K562 (cell line): ENCODE data around the gene FOXL3. TPM values are rescaled to one million over a fixed set of nuclear protein-coding genes. Genes with fewer than 3 reads are reported as not detected.

Source experiments
- ATAC-seq: fragments of 200-7000 bp; cut with Tn5 transposase; 3 replicates; pipeline ENCODE4 v1.9.1; 2020; ENCODE audit warnings: moderate library complexity
- BruUV-seq: library from RNA; stranded (reverse); fragments of 400-500 nt; replicated peaks from 2 replicates; lab custom pipeline; 2021; lab: Mats Ljungman, UMichigan
- CTCF ChIA-PET: fragments of 300-600 bp; formaldehyde crosslinking; extraction: SDS; loops from one replicate; lab custom pipeline; 2021; ENCODE audit warnings: low intra/inter-chr PET ratio; lab: Yijun Ruan, JAX
- POLR2A ChIA-PET: fragments of 300-600, 350-650 bp; sonication (Branson Sonifier 250); formaldehyde crosslinking; extraction: SDS; loops from one replicate; lab custom pipeline; 2021; ENCODE audit warnings: antibody characterized with exemption, inconsistent platforms; lab: Yijun Ruan, JAX
- DNase-seq, 4 experiments: peaks; one replicate each; pipeline versions ENCODE4 v3.0.0 to v3.0.0-alpha.2; 2011 to 2018; ENCODE audit warnings: low spot score in 3 of 4, mixed read lengths in 3 of 4; ENCODE audit errors: extremely low read depth in 1 of 4
- FAIRE-seq: peaks from 2 replicates; lab custom pipeline; 2011; peaks lifted over from hg19 to GRCh38; lab: Jason Lieb, UNC
- H2AFZ ChIP-seq: 2 replicates; pipeline ENCODE4 v1.6.0; 2011; ENCODE audit warnings: low read depth, low read length, control low read depth, inconsistent platforms
- H3K27ac ChIP-seq: fragments of 200-600 bp; 3 replicates; pipeline ENCODE4 v1.8.0; 2011; ENCODE audit warnings: low read depth, mild to moderate bottlenecking, control low read depth, inconsistent platforms, low read length, moderate library complexity, mixed read lengths; ENCODE audit errors: extremely low read depth
- H3K27me3 ChIP-seq, 2 experiments: fragments of 300-600 bp in 1 of 2; 2 replicates in 1 of 2; 3 replicates in 1 of 2; pipeline versions ENCODE4 v1.6.0 to v1.8.0; 2011; ENCODE audit warnings: inconsistent platforms in 2 of 2, low read length in 2 of 2, mild to moderate bottlenecking in 1 of 2, mixed read lengths in 1 of 2, moderate library complexity in 1 of 2; ENCODE audit not compliant: control insufficient read depth in 2 of 2, insufficient read depth in 2 of 2
- H3K36me3 ChIP-seq: fragments of 300-600 bp; 3 replicates; pipeline ENCODE4 v1.8.0; 2011; ENCODE audit warnings: mild to moderate bottlenecking, low read length, inconsistent platforms; ENCODE audit not compliant: control insufficient read depth, insufficient read depth
- H3K4me1 ChIP-seq, 2 experiments: fragments of 200-600 bp in 1 of 2; replicated peaks in 1 of 2; 2 replicates in 1 of 2; 3 replicates in 1 of 2; pipeline versions ENCODE4 v1.5.1 to v1.8.0; 2011; ENCODE audit warnings: inconsistent platforms in 2 of 2, low read length in 2 of 2, mild to moderate bottlenecking in 1 of 2, mixed read lengths in 1 of 2, moderate library complexity in 1 of 2; ENCODE audit not compliant: control insufficient read depth in 2 of 2, insufficient read depth in 2 of 2
- H3K4me2 ChIP-seq: 2 replicates; pipeline ENCODE4 v1.6.1; 2011; ENCODE audit warnings: low read length, control low read depth, inconsistent platforms, mixed read lengths; ENCODE audit not compliant: insufficient read depth
- H3K4me3 ChIP-seq: fragments of 200-600 bp; sonication (generic), shearing (Covaris generic); 2 replicates; pipeline ENCODE4 v1.5.1; 2016; ENCODE audit warnings: control low read depth, inconsistent platforms
- H3K79me2 ChIP-seq: fragments of 200-600 bp; 3 replicates; pipeline ENCODE4 v1.8.0; 2011; ENCODE audit warnings: low read length, inconsistent platforms; ENCODE audit not compliant: control insufficient read depth, insufficient read depth
- H3K9ac ChIP-seq, 2 experiments: 2 replicates each; pipeline versions ENCODE4 v1.6.0 to v1.6.1; 2011; ENCODE audit warnings: low read depth in 2 of 2, low read length in 2 of 2, control low read depth in 1 of 2, inconsistent platforms in 1 of 2, mild to moderate bottlenecking in 1 of 2, mixed read lengths in 1 of 2; ENCODE audit not compliant: insufficient read depth in 1 of 2
- H3K9me1 ChIP-seq: one replicate; pipeline ENCODE4 v1.6.0; 2011; ENCODE audit warnings: inconsistent platforms, mild to moderate bottlenecking, low read length, moderate library complexity; ENCODE audit not compliant: control insufficient read depth, insufficient read depth
- H3K9me3 ChIP-seq: replicated peaks from 2 replicates; pipeline ENCODE4 v1.5.1; 2011; ENCODE audit warnings: low read depth, low read length, inconsistent platforms; ENCODE audit not compliant: control insufficient read depth, insufficient read depth
- H4K20me1 ChIP-seq: replicated peaks from 2 replicates; pipeline ENCODE4 v1.6.1; 2011; ENCODE audit warnings: low read length, inconsistent platforms, mixed read lengths; ENCODE audit not compliant: control insufficient read depth, insufficient read depth
- CXXC5 ChIP-seq: fragments of 250-450 bp; sonication (Bioruptor Pico); IDR thresholded peaks from 2 replicates; pipeline ENCODE4 v1.8.0; 2022; ENCODE audit warnings: inconsistent platforms, mild to moderate bottlenecking, moderate library complexity
- DLX4 ChIP-seq: fragments of 250-450 bp; sonication (Bioruptor Pico); IDR thresholded peaks from 2 replicates; pipeline ENCODE4 v1.6.1; 2021; ENCODE audit warnings: mild to moderate bottlenecking
- HDGF ChIP-seq: fragments of 450-650 bp; IDR thresholded peaks from 2 replicates; pipeline ENCODE4 v1.6.1; 2016
- MCM2 ChIP-seq: fragments of 450-650 bp; IDR thresholded peaks from 2 replicates; pipeline ENCODE4 v1.6.1; 2017; ENCODE audit warnings: low read depth, mild to moderate bottlenecking
- NFATC3 ChIP-seq: fragments of 450-650 bp; IDR thresholded peaks from 2 replicates; pipeline ENCODE4 v1.6.1; 2017; ENCODE audit warnings: mild to moderate bottlenecking
- NR2F6 ChIP-seq: fragments of 450-650 bp; formaldehyde crosslinking; IDR thresholded peaks from 2 replicates; pipeline ENCODE4 v1.4.0; 2020; ENCODE audit warnings: mild to moderate bottlenecking
- PRMT5 ChIP-seq: sonication (generic); formaldehyde crosslinking; IDR thresholded peaks from 2 replicates; pipeline ENCODE4 v1.5.0; 2020; ENCODE audit warnings: missing genetic modification reagents
- SNRNP70 ChIP-seq: fragments of 200-400 bp; formaldehyde crosslinking; optimal IDR thresholded peaks from 2 replicates; pipeline ENCODE3; 2017; ENCODE audit warnings: low read depth, low read length
- VEZF1 ChIP-seq: fragments of 200-800 bp; sonication (Bioruptor generic); IDR thresholded peaks from 2 replicates; pipeline ENCODE4 v1.6.1; 2017; ENCODE audit warnings: missing genetic modification characterization, missing compliant biosample characterization
- ZNF174 ChIP-seq: fragments of 250-450 bp; sonication (Bioruptor Pico); IDR thresholded peaks from 2 replicates; pipeline ENCODE4 v1.4.0; 2020; ENCODE audit warnings: mild to moderate bottlenecking
- ZNF324 ChIP-seq: fragments of 250-450 bp; sonication (Bioruptor Pico); IDR thresholded peaks from 2 replicates; pipeline ENCODE4 v1.4.0; 2020; ENCODE audit warnings: mild to moderate bottlenecking
- ZNF584 ChIP-seq: fragments of 200-800 bp; sonication (Bioruptor generic); IDR thresholded peaks from 2 replicates; pipeline ENCODE4 v1.6.1; 2016; ENCODE audit warnings: low read depth, mild to moderate bottlenecking, missing genetic modification characterization, missing compliant biosample characterization
- ZNF639 ChIP-seq, 2 experiments: fragments of 200-800 bp in 1 of 2; sonication (Bioruptor generic) in 1 of 2; sonication (generic) in 1 of 2; formaldehyde crosslinking in 1 of 2; IDR thresholded peaks in 1 of 2; conservative IDR thresholded peaks in 1 of 2; 2 replicates each; pipeline versions ENCODE4 v1.5.0 to v1.6.1; 2016 to 2020; ENCODE audit warnings: missing compliant biosample characterization in 1 of 2, missing genetic modification characterization in 1 of 2, missing genetic modification reagents in 1 of 2
- WGBS: fragments of 100-300 bp; shearing (Covaris generic); methylation state at CpG from one replicate; pipeline ENCODE4 v1.1.6; 2016; ENCODE audit warnings: low coverage, mixed read lengths; ENCODE audit not compliant: insufficient coverage; ENCODE audit errors: missing lambda C conversion rate; 5-methylcytosine and 5-hydroxymethylcytosine counted together
- in situ Hi-C: fragments of 300-500 bp; cut with MboI; formaldehyde crosslinking; loops from 4 replicates; pipeline ENCODE4 v1.15.0; 2018; ENCODE audit warnings: inconsistent platforms, mixed read lengths
- intact Hi-C: fragments of 100-400 bp; cut with micrococcal nuclease; formaldehyde crosslinking; loops from 2 replicates; pipeline ENCODE4 v1.14.2; 2022
- polyA plus RNA-seq, 8 experiments: library from polyadenylated mRNA; depleted of rRNA in 4 of 8; stranded (reverse) in 5 of 8; unstranded in 3 of 8; fragments of >200 nt; fragmentation: Nextera tagmentation in 2 of 8; fragmentation: Illumina TruSeq in 1 of 8; extraction: Ambion mirVana in 2 of 8; extraction: Trizol in 1 of 8; gene quantifications; 2 replicates each; pipeline versions ENCODE4 v1.2.1 to v1.2.3, GENCODE V29; 2011 to 2014; ENCODE audit warnings: inconsistent platforms in 1 of 8, missing spikeins in 1 of 8
- total RNA-seq, 7 experiments: library from RNA; depleted of rRNA in 6 of 7; stranded (reverse); fragments of >200 nt in 6 of 7; fragmentation: Illumina TruSeq in 2 of 7; extraction: Trizol in 2 of 7; gene quantifications; 2 replicates each; pipeline versions ENCODE4 v1.2.1 to v1.2.3, GENCODE V29; 2011 to 2021; ENCODE audit warnings: low replicate concordance in 1 of 7

The FOXL3 gene
- total and polyA plus RNA-seq, 9 of the 15 experiments (the other 6 are each of a cell fraction or from before 2014, with no cell fraction given), result not detected

GRCh38 chr7:293681-294439, 3.9 kb downstream of the FOXL3 start:
- no peaks in the 10 kb centered on the region for H3K9me1 ChIP-seq
- no peak overlapping the region for H3K27ac ChIP-seq
- no peak overlapping the region for H2AFZ ChIP-seq
- intact Hi-C loops (no loop called here), in situ Hi-C loops (no loop called here)
- peaks cover 0 to 11% of the 10 kb centered on the region in 2 experiments; a peak in 2 of 5 replicates for H3K4me1 ChIP-seq
- no peak for FAIRE-seq
- H3K9ac ChIP-seq, result no peak overlapping the region
- H3K36me3 ChIP-seq, result no peaks in the 10 kb centered on the region
- H4K20me1 ChIP-seq, result no peaks in the 10 kb centered on the region; the same call in none of the 2 replicates
- 10% methylated on average over 22 of the region's 23 CpGs for WGBS
- no peaks in the 10 kb centered on the region for H3K79me2 ChIP-seq
- H3K4me2 ChIP-seq, result no peak overlapping the region
- H3K27me3 ChIP-seq, result peaks cover 45 to 91% of the 10 kb centered on the region in 2 experiments
- H3K9me3 ChIP-seq, result no peaks in the 10 kb centered on the region
- DNase-seq, result no peak
- BruUV-seq, result no TSS peak
- ChIA-PET POLR2A (interaction anchor here (0.7 kb wide), 2 partner anchors 11 to 16 kb away, joined by 3 read pairs; no protein-coding TSS in a partner anchor), CTCF (interaction anchor here (0.7 kb wide), 1 partner anchor 26 kb away, joined by 3 read pairs; no protein-coding TSS in a partner anchor)
- no peak for TF ChIP-seq VEZF1
- no peak for TF ChIP-seq ZNF174 (CRISPR knock-in tag)
- no peak for TF ChIP-seq NFATC3
- no peak for TF ChIP-seq ZNF639 (CRISPR knock-in tag; conservative IDR thresholded peaks at IDR 0.05 in 1 of 2, IDR thresholded peaks at IDR 0.05 in 1 of 2)
- TF ChIP-seq NR2F6, result no peak
- no peak for TF ChIP-seq ZNF324
- TF ChIP-seq SNRNP70, result no peak
- no peak for TF ChIP-seq DLX4 (CRISPR knock-in tag)
- TF ChIP-seq PRMT5, result no peak
- no peak for TF ChIP-seq HDGF
- no peak for TF ChIP-seq ZNF584 (CRISPR knock-in tag)
- no peak for TF ChIP-seq CXXC5 (CRISPR knock-in tag)
- no peak for TF ChIP-seq MCM2
- ATAC-seq, result no peak
- H3K4me3 ChIP-seq, result no peak overlapping the region
